Suppressor macrophage treated with lipopolysaccharide for 1 hour (primary cell): Measurements from ENCODE around the gene FSTL4.

Experiments
- DNase-seq, 3 donors: peaks; one replicate each; pipeline ENCODE4 v3.0.0-alpha.2; 2020 to 2022

FSTL4 gene

GRCh38 chr5:133510634-133511262, 101.6 kb downstream of the FSTL4 start:
- DNase-seq, result no peak

DNA sequence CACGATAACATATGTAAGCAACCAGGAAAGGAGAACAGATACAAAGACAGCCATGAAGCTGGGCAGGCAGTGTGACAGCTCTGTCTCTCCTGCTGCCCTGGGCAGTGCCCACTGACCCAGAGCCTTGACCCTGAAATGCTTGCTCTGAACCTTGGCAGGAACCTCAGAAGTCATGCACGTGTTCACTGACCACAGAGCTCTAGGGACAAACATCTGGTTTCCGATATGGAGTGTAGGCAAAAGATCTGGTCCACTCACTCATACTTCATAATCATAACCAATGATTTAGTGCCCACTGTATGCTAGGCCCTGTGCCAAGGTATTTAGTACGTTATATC, 102.6 kb downstream of the FSTL4 start:
- no peak for DNase-seq

GRCh38 chr5:133508845-133509741, 103.2 kb downstream of the FSTL4 start:
- DNase-seq, result no peak

DNA sequence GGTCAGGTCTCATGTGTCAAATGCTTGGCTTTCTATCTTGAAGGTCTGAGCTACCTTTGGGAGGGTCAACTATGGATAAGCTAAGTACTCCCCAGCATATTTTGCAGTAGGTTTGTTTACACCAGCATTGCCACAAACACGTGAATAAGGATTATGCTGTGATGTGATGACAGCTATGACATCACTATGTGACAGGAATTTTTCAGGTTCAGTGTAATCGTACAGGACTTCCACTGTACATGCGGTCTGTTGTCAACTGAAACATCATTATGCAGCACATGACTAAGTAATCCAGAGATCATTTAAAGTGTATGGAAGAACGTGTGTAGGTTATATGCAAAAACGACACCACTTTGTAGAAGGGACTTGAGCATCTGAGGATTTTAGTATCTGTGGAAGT, 104.0 kb downstream of the FSTL4 start:
- no peak for DNase-seq

- no peak for DNase-seq
Observed at GRCh38 chr5:133506181-133506580, 106.2 kb downstream of the FSTL4 start.

DNA sequence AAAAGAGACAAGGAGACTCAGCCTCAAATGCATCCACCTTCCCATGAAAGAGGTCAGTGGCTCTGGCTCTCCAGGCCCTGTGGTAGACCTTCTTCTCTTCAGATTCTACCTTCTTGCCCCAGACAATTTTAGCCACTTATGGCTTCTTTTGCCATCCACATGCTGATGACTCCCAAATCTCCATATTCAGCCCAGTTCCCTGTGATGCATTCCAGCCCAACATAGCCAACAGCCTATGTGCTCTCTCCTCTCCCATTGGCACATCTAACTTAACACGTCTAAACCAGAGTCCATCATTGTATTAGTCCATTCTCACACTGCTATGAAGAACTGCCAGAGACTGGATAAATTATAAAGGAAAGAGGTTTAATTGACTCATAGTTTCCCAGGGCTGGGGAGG, 108.8 kb downstream of the FSTL4 start:
- DNase-seq, result no peak

- DNase-seq, result no peak
Observed at GRCh38 chr5:133499895-133500294, 112.4 kb downstream of the FSTL4 start.

DNA sequence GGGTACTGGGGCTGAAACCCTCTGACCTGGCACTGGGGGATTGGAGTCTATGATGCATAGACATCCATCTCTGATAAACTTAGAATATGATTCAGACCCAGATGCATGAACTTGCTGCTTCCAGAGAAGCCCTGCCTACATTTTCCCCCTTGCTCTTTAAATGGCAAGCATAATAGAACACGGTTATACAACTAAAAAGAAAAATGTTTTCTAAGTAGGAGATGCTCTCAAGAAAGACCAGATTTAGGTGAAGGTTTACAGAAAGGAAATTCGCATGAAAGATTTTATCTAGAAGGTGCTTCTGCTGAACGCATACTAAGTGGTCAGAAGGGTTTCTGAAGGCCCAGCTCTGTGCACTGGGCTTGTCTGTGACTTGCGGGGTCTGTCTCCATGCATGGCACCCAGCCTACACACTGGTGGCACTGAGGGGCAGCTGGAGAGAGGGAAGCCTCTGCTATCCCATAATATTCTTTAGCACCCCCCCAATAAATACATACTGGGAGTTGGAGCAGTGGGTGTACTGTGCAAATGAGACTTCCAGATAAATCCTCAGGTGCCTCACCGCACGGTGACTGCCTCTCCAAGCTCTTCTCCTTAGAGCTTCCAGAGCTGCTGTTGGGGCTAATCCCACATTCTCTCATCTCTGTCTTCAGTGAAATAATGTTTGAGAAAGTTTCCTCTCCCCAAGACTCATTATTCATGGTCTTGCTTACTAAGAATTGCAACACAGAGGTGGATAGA, 114.6 kb downstream of the FSTL4 start:
- DNase-seq, result no peak

- DNase-seq, result no peak
Observed at GRCh38 chr5:133496631-133497030, 115.7 kb downstream of the FSTL4 start.

GRCh38 chr5:133494923-133495246, 117.5 kb downstream of the FSTL4 start:
- DNase-seq, result no peak

GRCh38 chr5:133494232-133494922, 118.0 kb downstream of the FSTL4 start:
- DNase-seq, result no peak

DNA sequence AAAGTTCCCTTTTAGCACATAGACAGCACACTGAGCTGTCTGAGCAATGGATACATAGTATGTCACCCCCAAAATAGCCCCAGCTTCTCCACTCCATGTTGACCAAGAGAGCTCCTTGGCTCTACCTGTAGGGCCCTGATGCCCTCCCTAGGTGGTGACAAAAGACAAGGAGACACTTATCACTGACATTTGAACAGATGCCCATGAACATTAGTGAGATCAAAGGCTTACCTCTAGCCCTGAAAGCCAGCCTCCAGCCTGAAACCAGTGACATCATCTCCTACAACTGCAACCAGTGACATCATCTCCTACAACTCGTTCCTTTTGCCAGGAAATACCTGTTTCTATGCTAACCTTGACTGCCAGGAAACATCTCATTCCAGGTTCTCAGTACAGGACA, 122.7 kb downstream of the FSTL4 start:
- DNase-seq, result no peak

DNA sequence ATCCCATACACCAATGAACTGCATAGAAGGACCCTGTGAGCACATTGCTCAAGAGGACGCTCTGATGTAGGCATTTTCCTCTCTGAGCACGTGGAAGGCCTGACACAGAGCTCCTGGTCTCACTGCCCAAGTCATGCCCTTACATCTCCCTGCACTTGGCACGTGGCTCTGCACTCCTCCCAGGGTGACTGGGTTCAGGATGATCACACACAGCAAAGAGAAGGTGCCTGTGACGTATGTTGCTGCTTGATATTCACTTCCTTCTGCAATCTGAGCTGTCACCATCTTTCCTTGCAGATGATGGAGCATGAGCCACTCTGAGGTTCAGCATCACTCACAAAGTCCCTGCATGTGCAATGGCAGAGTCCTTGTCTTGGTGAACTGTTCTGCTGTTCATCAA, 125.2 kb downstream of the FSTL4 start:
- DNase-seq, result peak; percentile 10 to 25 (median 25)

GRCh38 chr5:133485468-133485867, 126.9 kb downstream of the FSTL4 start:
- no peak for DNase-seq

- no peak for DNase-seq
Observed at GRCh38 chr5:133483406-133484090, 128.8 kb downstream of the FSTL4 start.

GRCh38 chr5:133482028-133482427, 130.3 kb downstream of the FSTL4 start:
- no peak for DNase-seq

- DNase-seq, result no peak
Observed at GRCh38 chr5:133480866-133481265, 131.5 kb downstream of the FSTL4 start.

DNA sequence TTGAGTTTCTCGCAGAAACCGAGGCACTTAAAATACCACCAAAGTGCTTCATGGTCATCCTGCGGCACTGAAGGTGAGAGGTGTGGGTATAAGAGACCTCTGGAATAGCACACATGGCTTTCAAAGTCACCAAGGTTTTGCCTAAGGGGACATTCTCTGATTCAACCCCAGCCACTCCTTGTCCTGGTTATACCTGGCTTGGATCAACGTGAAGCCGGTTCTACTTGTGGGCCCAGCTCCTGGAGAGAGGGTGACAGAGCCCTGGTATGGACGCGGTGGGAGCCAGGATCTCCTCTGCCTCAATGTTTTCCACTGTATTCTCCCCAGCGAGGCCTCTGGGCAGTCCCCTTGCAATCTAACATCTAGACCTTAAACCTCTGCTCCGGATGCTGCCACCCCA, 132.0 kb downstream of the FSTL4 start:
- no peak for DNase-seq

GRCh38 chr5:133478199-133478985, 133.9 kb downstream of the FSTL4 start:
- DNase-seq, result no peak

- no peak for DNase-seq
Observed at GRCh38 chr5:133475986-133476385, 136.4 kb downstream of the FSTL4 start.

DNA sequence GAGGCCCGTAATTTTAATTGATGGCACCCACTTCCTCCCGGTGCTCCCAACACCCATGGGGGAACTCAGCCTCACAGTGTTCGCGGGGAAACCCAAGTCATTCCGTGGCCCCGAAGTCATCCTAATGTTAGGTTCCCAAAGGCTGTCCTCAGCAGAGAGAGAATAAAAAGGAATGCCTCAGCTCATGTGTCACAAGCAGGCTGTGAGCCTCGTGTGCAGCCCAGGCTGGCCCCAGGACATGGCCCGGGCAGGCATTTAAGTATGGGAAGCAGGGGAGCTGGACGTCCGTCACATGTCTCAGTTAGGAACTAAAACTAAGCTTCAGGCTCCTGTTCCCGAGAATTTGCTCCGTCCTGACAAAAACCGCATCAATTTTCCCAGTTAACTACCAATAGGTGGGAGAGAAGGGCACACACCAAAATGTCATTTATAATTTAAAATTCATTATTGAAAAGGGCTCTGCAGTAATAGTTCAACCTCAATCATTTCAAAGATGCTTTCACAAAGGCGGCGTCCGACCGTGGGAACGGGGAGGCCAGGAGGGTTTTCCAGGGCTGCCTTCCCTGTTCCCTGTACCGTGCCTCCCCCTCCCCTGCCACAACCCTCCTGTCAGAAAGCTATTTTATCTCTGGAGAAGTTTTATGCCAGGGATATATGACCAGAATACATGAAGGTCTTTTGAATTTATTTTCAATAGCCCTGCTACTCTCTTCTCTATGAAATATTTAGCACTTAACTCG, 137.3 kb downstream of the FSTL4 start:
- DNase-seq, result no peak
